ENCODE data around the gene TRPC3.
A peak's percentile ranks its signal among the peaks of the same experiment; 100 is the strongest.

The TRPC3 gene

GRCh38 chr4:121950680-121951520, 960 bp downstream of the TRPC3 start:
- Histone ChIP-seq H3K9me3 (ENCODE audit: control insufficient read depth in 1 of 2, low read length in 2 of 2) (no peaks in the 10 kb centered on the region), H3K4me1 (ENCODE audit: control insufficient read depth in 1 of 2, insufficient read depth in 2 of 2, low read length in 2 of 2) (peaks cover 5 to 6% of the 10 kb centered on the region in 2 donors), H3K9ac (ENCODE audit: low read depth in 1 of 2, low read length in 2 of 2) (peak overlapping the region in 1 of 2 donors; percentile 34), H3K4me3 (ENCODE audit: low read depth in 1 of 2, low read length in 2 of 2) (peak overlapping the region; percentile 63 to 66), H3K27me3 (ENCODE audit: control insufficient read depth in 1 of 2, insufficient read depth in 2 of 2, low read length in 2 of 2) (peaks cover 18 to 32% of the 10 kb centered on the region in 2 donors), H3K27ac (ENCODE audit: low read depth, low read length) (no peak overlapping the region), H3K36me3 (ENCODE audit: control insufficient read depth in 1 of 2, insufficient read depth in 2 of 2, low read length in 2 of 2) (no peaks in the 10 kb centered on the region)

- Histone ChIP-seq H3K27ac (ENCODE audit: low read depth, low read length) (no peak overlapping the region), H3K4me1 (ENCODE audit: control insufficient read depth in 1 of 2, insufficient read depth in 2 of 2, low read length in 2 of 2) (peaks cover 5 to 6% of the 10 kb centered on the region in 2 donors), H3K9me3 (ENCODE audit: control insufficient read depth in 1 of 2, low read length in 2 of 2) (no peaks in the 10 kb centered on the region), H3K9ac (ENCODE audit: low read depth in 1 of 2, low read length in 2 of 2) (no peak overlapping the region), H3K4me3 (ENCODE audit: low read depth in 1 of 2, low read length in 2 of 2) (peak overlapping the region; percentile 63 to 66), H3K36me3 (ENCODE audit: control insufficient read depth in 1 of 2, insufficient read depth in 2 of 2, low read length in 2 of 2) (no peaks in the 10 kb centered on the region), H3K27me3 (ENCODE audit: control insufficient read depth in 1 of 2, insufficient read depth in 2 of 2, low read length in 2 of 2) (peaks cover 18 to 32% of the 10 kb centered on the region in 2 donors)
These were observed 1.6 kb downstream of the TRPC3 start for GRCh38 chr4:121950212-121950679.

DNA sequence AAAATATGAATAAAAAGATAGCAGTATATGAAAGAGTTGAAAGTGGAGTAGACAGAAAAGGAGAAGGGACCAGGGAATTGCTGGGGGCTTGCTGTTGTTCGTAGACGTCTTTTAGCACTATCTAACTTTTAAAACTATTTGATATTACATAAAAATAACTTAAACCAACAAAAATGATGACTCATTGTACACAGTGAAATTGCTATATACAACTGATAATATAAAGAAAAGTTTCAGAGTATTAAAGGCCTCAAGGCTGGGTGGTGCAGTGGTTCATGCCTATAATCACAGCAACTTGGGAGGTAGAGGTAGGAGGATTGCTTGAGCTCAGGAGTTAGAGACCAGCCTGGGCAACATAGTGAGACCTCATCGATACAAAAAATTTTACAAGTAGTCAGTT, 5.2 kb downstream of the TRPC3 start:
- Histone ChIP-seq H3K9me3 (ENCODE audit: control insufficient read depth in 1 of 2, low read length in 2 of 2) (no peaks in the 10 kb centered on the region), H3K4me1 (ENCODE audit: control insufficient read depth in 1 of 2, insufficient read depth in 2 of 2, low read length in 2 of 2) (peaks cover 5 to 6% of the 10 kb centered on the region in 2 donors), H3K27ac (ENCODE audit: low read depth, low read length) (no peak overlapping the region), H3K9ac (ENCODE audit: low read depth in 1 of 2, low read length in 2 of 2) (no peak overlapping the region), H3K4me3 (ENCODE audit: low read depth in 1 of 2, low read length in 2 of 2) (no peak overlapping the region), H3K27me3 (ENCODE audit: control insufficient read depth in 1 of 2, insufficient read depth in 2 of 2, low read length in 2 of 2) (peaks cover 2 to 20% of the 10 kb centered on the region in 2 donors), H3K36me3 (ENCODE audit: control insufficient read depth in 1 of 2, insufficient read depth in 2 of 2, low read length in 2 of 2) (no peaks in the 10 kb centered on the region)

DNA sequence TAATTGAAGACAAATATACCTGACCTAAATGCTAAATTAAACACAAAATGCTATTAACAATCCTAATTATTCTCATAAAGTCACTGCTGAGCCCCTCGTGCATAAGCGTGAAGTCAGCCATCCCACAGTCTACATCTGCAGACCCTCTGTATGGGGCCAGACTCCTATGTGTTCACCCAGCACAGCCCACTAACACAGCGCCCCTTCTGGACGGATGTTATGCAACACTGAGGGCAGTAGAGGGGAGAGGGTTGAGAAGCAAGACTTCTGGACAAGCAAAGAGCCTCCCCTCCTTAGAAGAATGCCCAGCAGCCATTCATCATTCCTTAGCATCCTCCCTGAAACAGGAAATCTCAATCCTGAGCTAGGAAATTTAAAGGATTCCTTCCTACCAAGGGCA, 7.9 kb downstream of the TRPC3 start:
- Histone ChIP-seq H3K4me1 (ENCODE audit: control insufficient read depth in 1 of 2, insufficient read depth in 2 of 2, low read length in 2 of 2) (no peaks in the 10 kb centered on the region), H3K4me3 (ENCODE audit: low read depth in 1 of 2, low read length in 2 of 2) (no peak overlapping the region), H3K27me3 (ENCODE audit: control insufficient read depth in 1 of 2, insufficient read depth in 2 of 2, low read length in 2 of 2) (peaks cover 0 to 19% of the 10 kb centered on the region in 2 donors), H3K36me3 (ENCODE audit: control insufficient read depth in 1 of 2, insufficient read depth in 2 of 2, low read length in 2 of 2) (no peaks in the 10 kb centered on the region), H3K9me3 (ENCODE audit: control insufficient read depth in 1 of 2, low read length in 2 of 2) (no peaks in the 10 kb centered on the region), H3K27ac (ENCODE audit: low read depth, low read length) (no peak overlapping the region), H3K9ac (ENCODE audit: low read depth in 1 of 2, low read length in 2 of 2) (no peak overlapping the region)

DNA sequence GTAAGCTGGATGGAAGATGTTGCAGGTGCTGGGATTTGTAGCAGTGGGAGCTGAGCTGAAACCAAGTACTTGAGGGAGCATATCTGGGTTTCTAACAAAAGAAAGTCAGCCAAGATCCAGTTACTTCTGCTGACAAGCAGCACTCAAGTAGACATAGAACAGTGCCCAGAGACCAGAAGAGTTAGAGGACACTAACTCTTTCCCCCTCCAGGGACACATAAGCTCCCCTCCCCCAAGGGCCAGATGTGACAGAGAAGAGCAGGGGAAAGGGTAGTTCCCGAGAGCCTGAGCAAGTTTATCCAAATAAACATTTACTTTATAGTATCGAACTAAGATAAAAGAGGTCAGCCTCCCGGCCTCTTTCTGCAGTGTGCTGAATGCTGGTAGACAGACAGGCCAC, 12.2 kb downstream of the TRPC3 start:
- H3K4me1 ChIP-seq (ENCODE audit: control insufficient read depth in 1 of 2, insufficient read depth in 2 of 2, low read length in 2 of 2) = no peaks in the 10 kb centered on the region
- H3K36me3 ChIP-seq (ENCODE audit: control insufficient read depth in 1 of 2, insufficient read depth in 2 of 2, low read length in 2 of 2) = no peaks in the 10 kb centered on the region
- H3K27me3 ChIP-seq (ENCODE audit: control insufficient read depth in 1 of 2, insufficient read depth in 2 of 2, low read length in 2 of 2) = peaks cover 0 to 19% of the 10 kb centered on the region in 2 donors
- no peak overlapping the region for H3K27ac ChIP-seq (ENCODE audit: low read depth, low read length)
- H3K9me3 ChIP-seq (ENCODE audit: control insufficient read depth in 1 of 2, low read length in 2 of 2) = no peaks in the 10 kb centered on the region
- no peak overlapping the region for H3K4me3 ChIP-seq (ENCODE audit: low read depth in 1 of 2, low read length in 2 of 2)
- no peak overlapping the region for H3K9ac ChIP-seq (ENCODE audit: low read depth in 1 of 2, low read length in 2 of 2)

GRCh38 chr4:121938282-121939092, 13.4 kb downstream of the TRPC3 start:
- no peaks in the 10 kb centered on the region for H3K36me3 ChIP-seq (ENCODE audit: control insufficient read depth in 1 of 2, insufficient read depth in 2 of 2, low read length in 2 of 2)
- H3K27me3 ChIP-seq (ENCODE audit: control insufficient read depth in 1 of 2, insufficient read depth in 2 of 2, low read length in 2 of 2) = peaks cover 0 to 19% of the 10 kb centered on the region in 2 donors
- H3K4me1 ChIP-seq (ENCODE audit: control insufficient read depth in 1 of 2, insufficient read depth in 2 of 2, low read length in 2 of 2) = no peaks in the 10 kb centered on the region
- no peak overlapping the region for H3K4me3 ChIP-seq (ENCODE audit: low read depth in 1 of 2, low read length in 2 of 2)
- H3K27ac ChIP-seq (ENCODE audit: low read depth, low read length) = no peak overlapping the region
- no peaks in the 10 kb centered on the region for H3K9me3 ChIP-seq (ENCODE audit: control insufficient read depth in 1 of 2, low read length in 2 of 2)
- no peak overlapping the region for H3K9ac ChIP-seq (ENCODE audit: low read depth in 1 of 2, low read length in 2 of 2)

DNA sequence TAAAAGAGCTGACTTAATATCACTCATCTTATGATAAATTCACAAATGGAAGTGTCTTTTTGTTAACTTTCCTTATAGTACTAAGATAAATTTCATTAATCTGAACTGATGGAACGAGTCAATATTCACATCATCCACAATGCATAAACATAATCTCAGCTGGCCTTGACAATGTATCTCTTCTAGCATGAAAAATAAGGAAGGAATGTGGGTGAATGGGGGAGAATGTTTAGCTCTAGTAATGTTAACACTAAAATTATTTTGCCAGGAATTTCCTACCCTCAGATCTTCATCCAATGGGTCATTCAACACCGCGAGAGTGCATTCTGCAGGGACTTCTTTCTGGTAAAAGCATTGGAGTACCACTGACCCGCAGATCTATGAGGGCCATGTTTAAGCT, 15.8 kb downstream of the TRPC3 start:
- H3K4me3 ChIP-seq (ENCODE audit: low read depth in 1 of 2, low read length in 2 of 2) = no peak overlapping the region
- H3K4me1 ChIP-seq (ENCODE audit: control insufficient read depth in 1 of 2, insufficient read depth in 2 of 2, low read length in 2 of 2) = no peaks in the 10 kb centered on the region
- H3K27ac ChIP-seq (ENCODE audit: low read depth, low read length) = no peak overlapping the region
- H3K36me3 ChIP-seq (ENCODE audit: control insufficient read depth in 1 of 2, insufficient read depth in 2 of 2, low read length in 2 of 2) = no peaks in the 10 kb centered on the region
- H3K9ac ChIP-seq (ENCODE audit: low read depth in 1 of 2, low read length in 2 of 2) = no peak overlapping the region
- H3K9me3 ChIP-seq (ENCODE audit: control insufficient read depth in 1 of 2, low read length in 2 of 2) = no peaks in the 10 kb centered on the region
- peaks cover 0 to 26% of the 10 kb centered on the region in 2 donors for H3K27me3 ChIP-seq (ENCODE audit: control insufficient read depth in 1 of 2, insufficient read depth in 2 of 2, low read length in 2 of 2)

- Histone ChIP-seq H3K9me3 (ENCODE audit: control insufficient read depth in 1 of 2, low read length in 2 of 2) (no peaks in the 10 kb centered on the region), H3K9ac (ENCODE audit: low read depth in 1 of 2, low read length in 2 of 2) (no peak overlapping the region), H3K4me1 (ENCODE audit: control insufficient read depth in 1 of 2, insufficient read depth in 2 of 2, low read length in 2 of 2) (no peaks in the 10 kb centered on the region), H3K27ac (ENCODE audit: low read depth, low read length) (no peak overlapping the region), H3K4me3 (ENCODE audit: low read depth in 1 of 2, low read length in 2 of 2) (no peak overlapping the region), H3K27me3 (ENCODE audit: control insufficient read depth in 1 of 2, insufficient read depth in 2 of 2, low read length in 2 of 2) (peaks cover 0 to 12% of the 10 kb centered on the region in 2 donors), H3K36me3 (ENCODE audit: control insufficient read depth in 1 of 2, insufficient read depth in 2 of 2, low read length in 2 of 2) (no peaks in the 10 kb centered on the region)
These were observed 17.2 kb downstream of the TRPC3 start for GRCh38 chr4:121934635-121935034.

- Histone ChIP-seq H3K4me1 (ENCODE audit: control insufficient read depth in 1 of 2, insufficient read depth in 2 of 2, low read length in 2 of 2) (no peaks in the 10 kb centered on the region), H3K9me3 (ENCODE audit: control insufficient read depth in 1 of 2, low read length in 2 of 2) (no peaks in the 10 kb centered on the region), H3K36me3 (ENCODE audit: control insufficient read depth in 1 of 2, insufficient read depth in 2 of 2, low read length in 2 of 2) (no peaks in the 10 kb centered on the region), H3K9ac (ENCODE audit: low read depth in 1 of 2, low read length in 2 of 2) (no peak overlapping the region), H3K27ac (ENCODE audit: low read depth, low read length) (no peak overlapping the region), H3K4me3 (ENCODE audit: low read depth in 1 of 2, low read length in 2 of 2) (no peak overlapping the region), H3K27me3 (ENCODE audit: control insufficient read depth in 1 of 2, insufficient read depth in 2 of 2, low read length in 2 of 2) (peaks cover 0 to 9% of the 10 kb centered on the region in 2 donors)
These were observed 19.5 kb downstream of the TRPC3 start for GRCh38 chr4:121932212-121932974.
